HepG2 (cell line): Measurements from ENCODE around the gene SPATC1L.

Experiments used
- ASH2L ChIP-seq: fragments of 300-600, 200-600 bp; sonication (generic); IDR thresholded peaks from 2 replicates; pipeline ENCODE4 v1.7.0; 2017; ENCODE audit warnings: low read depth, mild to moderate bottlenecking, moderate library complexity, mixed read lengths, low read length; ENCODE audit not compliant: insufficient read length
- TCF7 ChIP-seq: sonication (generic); IDR thresholded peaks from 2 replicates; pipeline ENCODE4 v1.6.1; 2016; ENCODE audit warnings: antibody characterized with exemption, low read depth
- TF ChIP-seq, protein P1 (sequence below): sonication (generic); formaldehyde crosslinking; IDR thresholded peaks from 2 replicates; pipeline ENCODE4 v1.5.0; 2020; ENCODE audit warnings: mild to moderate bottlenecking, missing genetic modification reagents, moderate library complexity

DNA sequence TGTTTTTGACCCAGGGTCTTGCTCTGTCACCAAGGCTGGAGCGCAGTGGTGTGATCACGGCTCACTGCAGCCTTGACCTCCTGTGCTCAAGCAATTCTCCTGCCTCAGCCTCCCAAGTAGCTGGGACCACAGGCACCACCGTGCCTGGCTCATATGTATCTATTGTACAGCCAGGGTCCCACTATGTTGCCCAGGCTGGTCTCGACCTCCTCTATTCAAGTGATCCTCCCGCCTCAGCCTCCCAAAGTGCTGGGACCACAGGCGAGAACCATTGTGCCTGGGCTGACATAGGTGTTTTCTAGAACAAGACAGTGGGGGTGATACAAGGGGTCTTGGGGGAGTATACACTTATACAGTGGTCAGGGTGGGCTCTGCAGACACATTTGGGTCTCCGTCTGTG, 46.4 kb downstream of the SPATC1L start:
- TF ChIP-seq, protein P1, sequence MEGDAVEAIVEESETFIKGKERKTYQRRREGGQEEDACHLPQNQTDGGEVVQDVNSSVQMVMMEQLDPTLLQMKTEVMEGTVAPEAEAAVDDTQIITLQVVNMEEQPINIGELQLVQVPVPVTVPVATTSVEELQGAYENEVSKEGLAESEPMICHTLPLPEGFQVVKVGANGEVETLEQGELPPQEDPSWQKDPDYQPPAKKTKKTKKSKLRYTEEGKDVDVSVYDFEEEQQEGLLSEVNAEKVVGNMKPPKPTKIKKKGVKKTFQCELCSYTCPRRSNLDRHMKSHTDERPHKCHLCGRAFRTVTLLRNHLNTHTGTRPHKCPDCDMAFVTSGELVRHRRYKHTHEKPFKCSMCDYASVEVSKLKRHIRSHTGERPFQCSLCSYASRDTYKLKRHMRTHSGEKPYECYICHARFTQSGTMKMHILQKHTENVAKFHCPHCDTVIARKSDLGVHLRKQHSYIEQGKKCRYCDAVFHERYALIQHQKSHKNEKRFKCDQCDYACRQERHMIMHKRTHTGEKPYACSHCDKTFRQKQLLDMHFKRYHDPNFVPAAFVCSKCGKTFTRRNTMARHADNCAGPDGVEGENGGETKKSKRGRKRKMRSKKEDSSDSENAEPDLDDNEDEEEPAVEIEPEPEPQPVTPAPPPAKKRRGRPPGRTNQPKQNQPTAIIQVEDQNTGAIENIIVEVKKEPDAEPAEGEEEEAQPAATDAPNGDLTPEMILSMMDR, result no peak
- no peak for TF ChIP-seq ASH2L
- no peak for TF ChIP-seq TCF7
